OCI-LY7 (cell line): Measurements from ENCODE around the gene APCDD1. TPM values are rescaled to one million over a fixed set of nuclear protein-coding genes. Genes with fewer than 3 reads are reported as not detected.

Experiments
- BruUV-seq: library from RNA; stranded (reverse); fragments of 400-500 nt; replicated peaks from 2 replicates; lab custom pipeline; 2021; lab: Mats Ljungman, UMichigan
- CTCF ChIA-PET: fragments of 300-600 bp; sonication (Branson Sonifier 250); formaldehyde crosslinking; loops from one replicate; lab custom pipeline; 2022; ENCODE audit warnings: antibody characterized with exemption; ENCODE audit not compliant: unreplicated experiment; lab: Charles Lee
- POLR2A ChIA-PET: fragments of 300-600 bp; sonication (Branson Sonifier 250); formaldehyde crosslinking; loops from one replicate; lab custom pipeline; 2022; ENCODE audit warnings: antibody characterized with exemption; lab: Charles Lee
- DNase-seq: peaks from one replicate; pipeline ENCODE4 v3.0.0-alpha.2; 2015; ENCODE audit warnings: low spot score
- H2AFZ ChIP-seq: fragments of 200-600 bp; sonication (generic), shearing (Covaris generic); 2 replicates; pipeline ENCODE4 v1.6.1; 2014; ENCODE audit warnings: mild to moderate bottlenecking, antibody characterized with exemption, low read length, moderate library complexity
- H3K27ac ChIP-seq: fragments of 200-600 bp; sonication (generic); 2 replicates; pipeline ENCODE4 v1.5.1; 2014; ENCODE audit warnings: mixed run types, low read depth, mild to moderate bottlenecking, moderate library complexity, low read length, inconsistent platforms; ENCODE audit not compliant: poor library complexity, severe bottlenecking
- H3K36me3 ChIP-seq: fragments of 200-600 bp; sonication (generic); 2 replicates; pipeline ENCODE4 v1.6.1; 2014; ENCODE audit warnings: mild to moderate bottlenecking, antibody characterized with exemption, low read length, moderate library complexity, mixed read lengths; ENCODE audit not compliant: insufficient read depth
- H3K4me1 ChIP-seq: fragments of 200-600 bp; sonication (generic); 2 replicates; pipeline ENCODE4 v1.5.1; 2014; ENCODE audit warnings: mild to moderate bottlenecking, low read length; ENCODE audit not compliant: insufficient read depth, poor library complexity, severe bottlenecking
- H3K4me2 ChIP-seq: fragments of 200-600 bp; sonication (generic); 2 replicates; pipeline ENCODE4 v1.6.1; 2014; ENCODE audit warnings: mild to moderate bottlenecking, low read length
- H3K4me3 ChIP-seq: fragments of 200-600 bp; sonication (generic); 2 replicates; pipeline ENCODE4 v1.5.1; 2014; ENCODE audit warnings: mild to moderate bottlenecking, low read depth, low read length; ENCODE audit not compliant: poor library complexity, severe bottlenecking
- H3K79me2 ChIP-seq: fragments of 200-600 bp; sonication (generic); 2 replicates; pipeline ENCODE4 v1.6.1; 2016; ENCODE audit warnings: low read depth, mild to moderate bottlenecking, low read length, moderate library complexity, mixed read lengths; ENCODE audit not compliant: insufficient read depth
- H3K9me2 ChIP-seq: fragments of 200-600 bp; sonication (generic); 2 replicates; pipeline ENCODE4 v1.6.1; 2016; ENCODE audit warnings: mild to moderate bottlenecking, low read length, mixed read lengths; ENCODE audit not compliant: insufficient read depth
- H3K9me3 ChIP-seq: fragments of 200-600 bp; sonication (generic); 2 replicates; pipeline ENCODE4 v1.6.1; 2014; ENCODE audit warnings: mild to moderate bottlenecking, mixed run types, low read length, mixed read lengths
- H4K20me1 ChIP-seq: fragments of 200-600 bp; sonication (generic); 2 replicates; pipeline ENCODE4 v1.6.1; 2014; ENCODE audit warnings: mild to moderate bottlenecking, antibody characterized with exemption, low read length, moderate library complexity, mixed read lengths; ENCODE audit not compliant: insufficient read depth
- CTCF ChIP-seq: fragments of 200-600 bp; sonication (generic); conservative IDR thresholded peaks from 2 replicates; pipeline ENCODE4 v1.5.1; 2014; ENCODE audit warnings: mild to moderate bottlenecking, antibody characterized with exemption, low read length, moderate library complexity, mixed read lengths
- EZH2phosphoT487 ChIP-seq: fragments of 200-600 bp; sonication (generic); IDR thresholded peaks from 2 replicates; pipeline ENCODE4 v1.6.1; 2018; ENCODE audit warnings: low read depth, borderline replicate concordance, mild to moderate bottlenecking, mixed run types, antibody characterized with exemption, low read length, moderate library complexity, mixed read lengths
- intact Hi-C: fragments of 100-400 bp; cut with micrococcal nuclease; formaldehyde crosslinking; loops from one replicate; pipeline ENCODE4 v1.10.0; 2022; ENCODE audit not compliant: unreplicated experiment
- total RNA-seq, 2 experiments: library from RNA; depleted of rRNA in 1 of 2; stranded (reverse); fragments of >200 nt in 1 of 2; shearing (Covaris generic) in 1 of 2; gene quantifications; 2 replicates each; pipeline ENCODE4 v1.2.3, GENCODE V29; 2014 to 2022

APCDD1 gene
- total RNA-seq, 2 experiments from 2014 or later, result not detected

GRCh38 chr18:10410472-10411308 lies 43.7 kb upstream of the APCDD1 start:
- H3K27ac ChIP-seq, result no peak overlapping the region
- no peak overlapping the region for H3K4me2 ChIP-seq
- H3K4me1 ChIP-seq, result no peaks in the 10 kb centered on the region
- H3K36me3 ChIP-seq, result no peaks in the 10 kb centered on the region
- no peak for TF ChIP-seq EZH2phosphoT487
- no peak for TF ChIP-seq CTCF
- H3K79me2 ChIP-seq, result no peaks in the 10 kb centered on the region
- H2AFZ ChIP-seq, result no peak overlapping the region
- no peaks in the 10 kb centered on the region for H3K9me3 ChIP-seq
- H3K4me3 ChIP-seq, result no peak overlapping the region
- POLR2A ChIA-PET, result no interaction called here
- no peaks in the 10 kb centered on the region for H4K20me1 ChIP-seq
- no TSS peak for BruUV-seq
- no peaks in the 10 kb centered on the region for H3K9me2 ChIP-seq
- CTCF ChIA-PET, result no interaction called here
- DNase-seq, result no peak
- intact Hi-C loops, result no loop called here

- intact Hi-C loops, result no loop called here
- Histone ChIP-seq H3K4me3 (no peak overlapping the region), H3K27ac (no peak overlapping the region), H2AFZ (no peak overlapping the region), H3K79me2 (no peaks in the 10 kb centered on the region), H3K36me3 (no peaks in the 10 kb centered on the region), H4K20me1 (no peaks in the 10 kb centered on the region), H3K9me2 (no peaks in the 10 kb centered on the region), H3K9me3 (no peaks in the 10 kb centered on the region), H3K4me1 (no peaks in the 10 kb centered on the region), H3K4me2 (no peak overlapping the region)
- BruUV-seq, result no TSS peak
- no peak for DNase-seq
- ChIA-PET CTCF (no interaction called here), POLR2A (interaction anchor here (0.6 kb wide), 1 partner anchor 9 kb away, joined by 3 read pairs; no protein-coding TSS in a partner anchor)
- TF ChIP-seq EZH2phosphoT487 (no peak), CTCF (no peak)
Observed at GRCh38 chr18:10412933-10413332, 41.5 kb upstream of the APCDD1 start.

GRCh38 chr18:10413722-10414121 lies 40.7 kb upstream of the APCDD1 start:
- Histone ChIP-seq H3K9me3 (no peaks in the 10 kb centered on the region), H2AFZ (no peak overlapping the region), H4K20me1 (no peaks in the 10 kb centered on the region), H3K36me3 (no peaks in the 10 kb centered on the region), H3K4me1 (no peaks in the 10 kb centered on the region), H3K27ac (no peak overlapping the region), H3K9me2 (no peaks in the 10 kb centered on the region), H3K4me3 (no peak overlapping the region), H3K4me2 (no peak overlapping the region), H3K79me2 (no peaks in the 10 kb centered on the region)
- ChIA-PET POLR2A (no interaction called here), CTCF (no interaction called here)
- no TSS peak for BruUV-seq
- no peak for DNase-seq
- intact Hi-C loops, result no loop called here
- TF ChIP-seq EZH2phosphoT487, result no peak
- no peak for TF ChIP-seq CTCF
